Measurements from ENCODE around the gene FRAS1.

Gene FRAS1

DNA sequence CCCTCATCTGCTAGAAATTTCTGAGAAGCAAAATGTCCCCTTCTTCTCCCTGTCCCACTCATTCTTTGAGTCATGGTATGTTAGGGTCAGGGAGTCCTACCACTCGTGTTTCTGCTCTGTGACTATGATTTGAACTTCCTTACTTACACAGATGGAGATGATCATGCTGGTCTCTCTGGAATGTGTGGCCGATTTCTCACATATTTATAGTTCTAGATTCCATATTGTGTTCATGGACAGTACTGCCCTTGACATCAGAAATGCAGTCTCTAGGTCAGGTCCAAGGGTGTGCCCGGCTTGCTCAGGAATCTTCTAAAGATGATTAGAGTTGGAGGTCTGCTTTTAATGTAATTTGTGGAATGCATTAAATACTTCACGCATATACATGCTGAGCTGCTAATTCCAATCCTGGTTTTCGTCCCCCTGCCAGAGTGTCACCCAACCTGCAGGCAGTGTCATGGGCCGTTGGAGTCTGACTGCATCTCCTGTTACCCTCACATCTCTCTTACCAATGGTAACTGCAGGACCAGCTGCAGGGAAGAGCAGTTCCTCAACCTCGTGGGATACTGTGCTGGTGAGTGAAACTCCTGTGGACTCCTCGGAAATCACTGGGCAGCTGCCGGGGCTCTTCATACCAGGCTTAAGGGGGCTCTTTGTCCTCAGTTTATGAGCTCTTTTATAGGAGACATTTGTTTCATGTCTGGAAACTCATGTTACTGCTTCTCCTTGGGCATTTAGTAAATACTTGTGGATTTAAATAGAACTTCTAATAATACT is 280.3 kb downstream of the FRAS1 start:
- DNase-seq, result no peak

DNA sequence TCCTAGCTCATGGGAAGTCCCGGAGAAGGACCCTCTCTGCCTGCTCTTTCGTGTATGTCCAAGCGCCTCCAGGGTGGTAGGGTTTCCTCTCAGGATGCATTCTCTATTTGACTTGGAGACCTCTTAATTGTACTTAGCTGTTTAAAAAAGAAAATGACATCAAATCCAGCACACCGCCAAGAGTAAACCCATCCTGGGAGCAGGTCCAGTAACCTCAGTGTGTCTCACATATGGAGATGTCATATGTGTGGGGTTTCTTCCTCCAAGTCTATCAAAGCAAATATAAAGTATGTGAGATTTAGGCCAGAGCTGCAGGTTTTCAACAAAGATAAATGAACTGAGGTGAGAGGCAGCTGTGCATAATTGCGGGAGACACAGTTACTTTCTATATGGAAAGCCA is 285.0 kb downstream of the FRAS1 start:
- no peak for DNase-seq

DNA sequence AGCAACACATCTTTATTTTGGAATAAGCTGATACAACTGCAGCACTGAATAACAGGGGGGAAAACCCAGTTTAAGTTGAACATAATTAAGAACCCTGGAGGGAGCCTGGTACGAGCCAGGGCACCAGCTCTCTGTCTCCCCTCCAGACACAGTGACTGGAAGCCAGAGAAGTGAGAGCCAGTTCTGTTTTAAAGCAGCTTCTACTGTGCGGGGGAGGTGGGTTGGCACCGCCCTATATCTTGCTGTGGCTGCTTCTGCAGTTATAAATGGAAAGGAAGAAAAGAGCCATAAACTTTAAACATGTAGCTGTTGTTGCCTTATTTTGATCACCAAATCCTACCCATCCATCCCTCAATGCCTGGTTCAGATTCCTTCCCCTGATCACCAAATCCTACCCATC is 286.6 kb downstream of the FRAS1 start:
- DNase-seq, result no peak

DNA sequence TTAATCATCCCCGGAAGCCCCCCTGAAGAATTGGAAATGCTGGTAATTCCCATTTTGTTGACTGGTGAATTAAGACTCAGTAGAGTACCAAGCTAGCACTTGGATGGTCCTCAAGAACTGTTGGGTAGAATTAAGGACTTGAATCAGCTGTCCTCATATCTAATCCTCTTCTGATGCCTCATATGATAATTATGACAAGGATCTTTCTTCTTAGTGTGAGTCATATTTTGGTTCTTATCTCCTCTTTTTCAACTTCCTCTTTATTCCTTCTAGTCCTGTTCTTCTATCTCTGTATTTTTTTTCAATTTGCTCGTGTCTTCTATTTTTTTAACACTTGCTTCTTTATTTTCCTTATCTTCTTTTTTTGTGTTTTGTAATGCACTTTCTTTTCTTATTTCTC is 288.1 kb downstream of the FRAS1 start:
- DNase-seq, result no peak

DNA sequence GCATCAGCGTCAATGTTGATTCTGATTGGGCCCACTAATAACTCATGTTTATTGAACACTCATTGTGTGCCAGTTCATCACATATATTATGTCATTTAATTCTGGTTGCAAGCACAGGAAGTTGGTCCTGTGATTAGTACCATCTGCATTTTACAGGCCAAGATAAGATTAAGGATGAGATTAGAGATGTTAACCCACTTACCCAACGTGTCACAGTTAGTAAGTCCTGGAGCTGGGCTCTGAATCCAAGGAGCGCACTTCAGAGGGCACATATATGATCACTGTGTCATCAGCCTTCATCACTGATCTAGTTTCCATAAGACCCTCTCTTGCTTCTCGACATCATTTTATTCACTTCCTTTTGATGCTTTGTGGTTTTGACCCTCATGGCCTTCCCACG is 289.1 kb downstream of the FRAS1 start:
- no peak for DNase-seq

DNA sequence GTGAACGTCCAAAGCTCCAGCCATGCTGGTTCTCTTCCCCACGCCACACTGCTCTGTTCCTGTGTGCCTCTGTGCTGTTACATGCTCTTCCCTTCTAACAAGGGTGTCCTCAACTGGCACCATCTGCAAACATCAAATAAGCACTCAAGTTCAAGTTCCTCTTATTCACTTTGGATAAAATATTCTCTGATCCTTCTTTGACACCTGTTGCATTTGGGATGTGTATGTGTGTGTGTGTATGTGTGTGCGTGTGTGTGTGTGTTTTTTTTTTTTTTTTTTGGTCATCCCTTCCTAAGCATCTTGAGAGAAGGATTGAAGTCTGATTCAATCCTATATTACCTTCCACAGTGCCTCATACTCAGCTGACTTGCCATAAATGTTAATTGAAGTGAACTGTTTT is 290.4 kb downstream of the FRAS1 start:
- DNase-seq, result no peak

DNA sequence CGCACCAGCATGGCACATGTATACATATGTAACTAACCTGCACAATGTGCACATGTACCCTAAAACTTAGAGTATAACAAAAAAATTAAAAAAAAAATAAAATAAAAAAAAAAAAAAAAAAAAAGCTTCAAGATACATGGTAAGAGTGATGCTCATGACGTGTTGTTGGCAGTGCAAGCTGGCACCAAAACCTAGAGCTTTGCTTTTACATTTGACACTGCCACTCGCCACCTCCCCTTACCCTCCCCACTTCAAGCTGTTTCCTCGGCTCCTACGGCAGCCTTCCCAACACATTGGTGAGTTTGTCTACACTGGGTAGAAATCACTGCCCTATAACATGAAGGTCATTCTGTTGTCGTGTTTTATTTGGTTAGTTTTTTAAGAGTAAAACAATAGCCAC is 296.8 kb downstream of the FRAS1 start:
- no peak for DNase-seq

DNA sequence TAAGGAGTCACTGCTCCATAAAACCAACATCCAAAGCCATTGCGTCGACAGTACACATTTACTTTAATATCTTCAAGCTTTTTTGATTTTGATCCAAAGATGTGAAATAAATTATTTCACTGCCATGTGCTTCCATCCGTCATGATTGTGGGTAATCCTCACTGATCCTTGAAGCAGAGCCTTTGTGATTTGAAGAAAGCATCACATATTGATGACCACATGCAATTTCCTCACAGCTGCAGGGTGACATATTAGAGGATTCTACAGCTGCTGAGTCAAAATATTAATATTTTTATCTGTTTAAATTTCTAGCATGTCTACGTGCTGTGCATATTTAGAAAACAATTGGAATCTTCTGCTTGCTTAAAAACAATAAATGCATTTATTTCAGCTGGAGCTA is 297.7 kb downstream of the FRAS1 start:
- DNase-seq, result no peak

DNA sequence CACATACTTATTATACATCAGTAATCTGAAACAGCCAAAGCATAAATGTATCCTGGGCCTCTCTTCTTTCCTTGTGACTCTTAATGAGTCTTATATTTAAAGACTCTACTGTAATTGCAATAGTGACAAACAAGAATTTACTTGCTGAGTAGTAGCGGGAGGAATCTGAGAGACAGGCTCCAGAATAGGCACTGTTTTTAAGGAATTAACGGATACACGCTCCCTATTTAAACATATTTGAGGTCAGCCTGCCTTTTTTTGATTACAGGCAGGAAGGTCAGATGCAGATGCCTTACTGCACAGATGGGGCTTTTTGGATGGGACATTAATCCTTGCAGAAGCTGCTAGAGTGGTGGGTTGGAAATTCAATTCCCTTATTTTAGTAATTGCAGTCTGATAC is 298.2 kb downstream of the FRAS1 start:
- DNase-seq, result no peak

DNA sequence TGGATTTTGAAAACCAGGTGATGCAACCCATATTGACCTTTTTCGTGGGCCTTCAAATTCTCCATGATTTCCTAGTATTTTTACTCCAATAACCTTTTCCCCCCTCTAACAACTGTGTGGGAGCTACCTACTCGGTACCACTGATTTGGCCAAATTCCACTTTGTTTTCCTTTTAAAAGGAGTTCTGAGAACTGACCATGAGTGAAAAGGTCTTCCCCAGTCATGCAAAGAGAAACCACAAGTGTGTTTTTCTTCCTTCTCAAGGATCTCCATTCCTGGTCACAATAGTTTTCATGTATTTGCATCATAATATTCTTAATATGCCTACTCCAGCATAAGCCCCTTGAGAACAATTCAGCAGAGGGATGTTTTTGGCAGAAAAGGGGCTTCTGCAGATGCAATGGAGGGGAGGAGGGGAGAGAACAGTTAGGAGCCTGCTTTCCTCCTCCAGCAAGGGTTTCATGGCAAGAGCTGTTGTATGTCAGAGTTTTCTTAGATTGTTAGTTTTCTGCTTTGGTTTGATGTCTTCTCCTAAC is 299.2 kb downstream of the FRAS1 start:
- DNase-seq, result no peak

DNA sequence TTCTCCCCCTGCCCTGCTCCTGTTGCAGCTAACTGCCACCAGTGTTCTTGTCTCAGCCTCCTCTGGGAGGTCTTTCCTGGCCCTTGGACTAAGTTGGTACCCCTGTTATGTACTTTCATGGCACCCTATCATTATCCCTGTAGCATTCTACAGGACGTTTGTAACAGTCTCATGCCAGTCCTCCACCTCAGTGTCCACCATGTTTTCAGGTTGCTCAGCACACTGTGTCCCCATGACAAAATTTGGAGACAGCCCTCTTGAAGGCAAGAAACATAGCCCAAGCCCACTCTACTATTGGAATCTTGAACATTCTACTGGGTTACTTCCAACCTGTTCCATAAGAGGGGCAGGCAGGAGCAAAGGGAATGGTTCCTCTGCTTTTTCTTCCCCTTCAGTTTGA is 300.0 kb downstream of the FRAS1 start:
- DNase-seq, result no peak

DNA sequence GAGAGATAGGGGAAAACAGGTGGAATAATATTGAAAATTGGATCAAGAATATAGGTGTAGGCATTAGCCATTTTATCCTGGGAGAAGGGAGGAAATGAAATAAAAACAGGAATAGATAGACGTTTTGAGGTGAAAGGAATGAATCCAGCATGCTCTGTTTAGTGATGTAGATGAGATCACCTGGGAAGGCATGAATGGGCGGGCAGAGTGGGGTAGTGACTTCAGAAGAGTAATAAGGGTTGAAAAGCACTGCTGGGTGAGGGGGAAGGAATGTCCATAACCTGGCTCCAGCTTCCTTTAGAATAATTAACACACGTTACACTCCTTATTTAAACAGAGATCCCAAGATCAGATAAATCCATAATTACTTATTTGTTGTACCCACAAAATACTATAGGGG is 303.3 kb downstream of the FRAS1 start:
- DNase-seq, result no peak

DNA sequence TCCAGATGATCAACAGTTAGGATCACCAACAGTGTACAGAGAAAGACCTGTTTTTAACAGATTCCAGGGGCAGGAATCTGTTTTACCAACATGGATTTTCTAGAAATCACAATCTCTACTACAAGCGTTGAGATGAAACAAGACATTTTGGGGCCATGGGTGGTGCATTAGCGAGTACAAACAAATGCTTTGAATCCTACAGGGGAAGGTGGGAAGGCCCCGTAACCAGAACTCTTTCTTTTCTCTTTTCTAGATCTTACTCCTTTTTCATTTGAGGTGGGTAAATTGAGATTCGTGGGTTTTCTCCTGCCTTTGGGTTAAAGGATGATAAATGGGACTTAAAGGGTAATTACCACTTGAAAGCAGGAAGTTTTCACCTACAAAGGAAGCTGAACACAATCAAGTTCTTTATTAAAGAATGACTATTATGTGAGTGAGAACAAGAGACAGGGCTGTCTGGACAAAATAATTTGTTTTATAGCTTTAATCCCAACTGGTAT is 304.5 kb downstream of the FRAS1 start:
- DNase-seq, result no peak

DNA sequence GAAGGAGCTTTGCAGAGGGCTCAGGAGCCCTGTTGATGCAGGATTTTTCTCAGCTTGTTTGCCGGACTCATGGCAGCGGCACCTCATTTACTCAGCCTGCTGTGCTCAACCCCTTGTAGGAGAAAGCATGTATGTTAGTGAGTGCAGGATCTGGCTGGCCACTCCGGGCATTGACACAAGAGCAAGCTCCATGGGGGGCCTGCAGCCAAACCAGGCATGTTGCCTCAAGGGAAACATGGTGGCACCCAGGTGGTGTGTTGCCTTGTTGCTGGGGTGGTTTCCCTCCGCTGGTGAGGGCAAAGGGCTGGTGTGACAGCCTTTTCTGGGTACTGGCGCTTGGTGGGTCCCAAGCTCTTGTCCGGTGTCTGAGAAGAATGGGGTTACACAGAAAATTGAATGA is 305.2 kb downstream of the FRAS1 start:
- no peak for DNase-seq

DNA sequence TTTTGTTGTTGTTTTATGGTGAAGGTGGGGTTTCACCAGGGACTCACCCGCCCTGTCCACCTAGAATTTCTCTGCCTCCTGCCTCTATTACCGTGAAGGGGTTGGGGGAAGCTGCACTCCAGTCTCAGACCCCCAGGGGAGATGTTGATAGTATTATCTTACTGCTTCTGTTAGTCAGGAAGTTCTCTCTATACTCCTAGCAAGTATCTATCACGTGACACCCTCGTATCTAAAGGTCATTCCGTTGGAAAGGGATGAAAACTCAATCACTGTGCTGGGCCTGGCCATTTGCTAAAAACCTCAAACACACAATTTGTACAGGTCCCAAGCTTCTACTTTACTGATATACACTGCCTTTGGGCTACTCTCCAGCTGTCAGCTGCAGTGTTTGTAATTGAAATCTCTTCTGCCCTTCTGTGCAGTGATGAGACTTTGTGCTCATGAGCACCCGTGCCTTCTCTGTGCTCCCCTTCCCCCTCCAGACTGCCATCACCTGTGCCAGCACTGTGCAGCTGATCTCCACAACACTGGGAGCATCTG is 306.0 kb downstream of the FRAS1 start:
- DNase-seq, result no peak

DNA sequence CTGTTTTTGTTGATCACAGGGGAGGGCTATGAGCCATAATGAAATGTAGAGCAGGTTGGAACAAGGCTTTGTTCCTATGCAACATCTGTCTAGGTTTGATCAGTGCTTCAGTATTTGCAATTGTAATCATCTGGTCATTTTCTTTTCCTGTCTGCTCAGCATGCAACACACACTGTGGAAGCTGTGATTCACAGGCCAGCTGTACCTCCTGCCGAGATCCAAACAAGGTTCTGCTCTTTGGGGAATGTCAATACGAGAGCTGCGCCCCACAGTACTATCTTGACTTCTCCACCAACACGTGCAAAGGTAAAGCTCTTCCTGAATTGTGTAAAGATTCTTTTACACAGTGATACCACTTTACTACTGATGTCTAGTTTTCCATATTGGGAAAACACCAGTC is 312.6 kb downstream of the FRAS1 start:
- DNase-seq, result no peak

DNA sequence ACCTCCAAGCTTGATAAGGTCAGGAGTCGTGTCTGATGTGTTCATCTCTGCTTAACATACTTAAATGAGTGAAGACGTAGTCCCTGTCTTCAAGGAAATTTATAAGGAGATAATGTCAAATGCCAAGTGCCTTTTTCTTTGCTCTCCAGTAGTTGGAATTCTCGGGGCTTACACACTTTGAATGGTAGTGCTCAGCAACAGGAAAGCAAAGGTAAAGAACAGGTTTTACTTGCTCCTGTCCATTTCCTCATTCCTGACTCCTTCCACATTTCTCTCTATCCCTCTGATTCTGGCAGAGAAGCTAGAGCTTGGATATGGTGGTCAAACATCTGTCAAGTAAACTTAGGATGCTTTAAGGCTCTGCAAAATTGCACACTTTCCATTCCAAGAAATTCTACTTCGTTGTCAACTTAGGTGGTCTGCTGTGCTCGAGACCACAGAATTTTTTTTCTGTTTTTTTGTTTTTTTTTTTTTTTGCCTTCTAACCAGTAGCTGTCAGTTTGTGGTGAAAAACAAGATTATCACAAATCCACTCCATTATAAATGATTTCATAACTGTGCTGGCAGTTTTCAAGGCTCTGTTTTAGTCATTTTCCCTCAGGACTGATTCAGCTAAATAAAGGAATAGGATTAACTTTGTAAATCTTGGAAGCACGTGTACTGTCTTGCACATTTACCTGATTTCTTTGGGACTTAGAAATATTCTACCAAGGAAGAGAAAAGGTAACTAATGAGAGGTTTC is 313.7 kb downstream of the FRAS1 start:
- DNase-seq, result no peak

DNA sequence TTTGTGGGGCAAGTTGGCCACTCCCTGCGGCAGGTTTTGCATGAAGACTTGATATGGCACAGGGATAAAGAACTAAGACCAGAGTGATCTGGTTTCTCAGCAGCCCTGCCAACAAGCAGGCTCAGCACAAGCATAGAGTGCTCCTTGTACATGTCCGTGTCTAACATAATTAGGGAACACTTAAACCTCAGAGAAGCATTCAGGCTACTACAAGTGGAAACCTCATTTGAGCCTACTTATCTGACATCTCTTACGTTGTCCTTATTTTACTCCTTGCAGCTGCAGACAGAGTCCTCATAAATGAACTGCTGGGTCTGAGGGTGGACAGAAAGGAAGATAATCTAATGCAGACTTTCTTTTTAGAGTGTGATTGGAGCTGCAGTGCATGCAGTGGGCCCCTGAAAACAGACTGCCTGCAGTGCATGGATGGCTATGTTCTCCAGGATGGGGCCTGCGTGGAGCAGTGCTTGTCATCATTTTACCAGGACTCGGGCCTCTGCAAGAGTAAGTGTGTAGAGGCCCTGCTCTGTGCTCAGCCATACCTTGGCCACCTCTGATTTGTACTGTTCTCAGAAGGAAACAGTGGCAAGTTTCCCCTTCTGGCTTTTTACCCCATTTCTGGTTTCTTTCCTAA is 315.3 kb downstream of the FRAS1 start:
- no peak for DNase-seq

DNA sequence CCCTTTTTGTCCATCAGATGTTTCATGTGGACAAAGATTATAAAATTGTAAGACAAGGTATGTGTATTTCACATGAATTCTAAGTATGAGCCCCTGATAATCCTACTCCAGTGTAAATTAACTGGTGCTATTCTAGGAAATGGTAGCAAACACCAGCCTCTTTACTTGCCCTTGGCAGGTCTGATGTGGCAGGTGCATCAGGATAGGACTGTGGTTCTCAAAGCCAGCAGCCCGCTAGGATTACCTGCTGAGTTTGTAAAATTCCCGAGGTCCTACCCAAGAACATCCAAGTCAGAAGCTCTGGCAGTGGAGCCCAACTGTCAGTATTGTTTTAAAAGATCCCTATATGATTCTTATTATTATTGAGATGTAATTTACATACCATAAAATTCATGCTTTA is 320.4 kb downstream of the FRAS1 start:
- no peak for DNase-seq

DNA sequence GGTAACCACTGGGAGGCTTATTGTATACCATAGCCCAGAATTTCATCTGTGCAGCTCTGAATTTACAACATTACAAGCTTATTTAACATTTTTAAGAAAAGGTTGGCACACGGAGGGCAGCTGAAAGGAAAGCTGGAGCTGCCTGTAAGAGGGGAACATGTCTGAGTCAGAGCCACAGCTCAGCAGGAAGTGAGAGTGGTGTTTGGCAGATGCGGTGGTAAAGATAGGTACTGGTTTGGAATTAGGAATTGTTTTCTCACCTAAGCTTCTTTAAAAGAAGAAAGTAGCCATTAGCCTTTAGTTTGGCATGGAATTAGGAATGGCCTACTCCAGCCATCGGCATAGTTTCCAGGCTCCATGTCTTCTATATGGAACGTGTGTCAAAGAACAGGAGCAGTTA is 321.9 kb downstream of the FRAS1 start:
- DNase-seq, result no peak

DNA sequence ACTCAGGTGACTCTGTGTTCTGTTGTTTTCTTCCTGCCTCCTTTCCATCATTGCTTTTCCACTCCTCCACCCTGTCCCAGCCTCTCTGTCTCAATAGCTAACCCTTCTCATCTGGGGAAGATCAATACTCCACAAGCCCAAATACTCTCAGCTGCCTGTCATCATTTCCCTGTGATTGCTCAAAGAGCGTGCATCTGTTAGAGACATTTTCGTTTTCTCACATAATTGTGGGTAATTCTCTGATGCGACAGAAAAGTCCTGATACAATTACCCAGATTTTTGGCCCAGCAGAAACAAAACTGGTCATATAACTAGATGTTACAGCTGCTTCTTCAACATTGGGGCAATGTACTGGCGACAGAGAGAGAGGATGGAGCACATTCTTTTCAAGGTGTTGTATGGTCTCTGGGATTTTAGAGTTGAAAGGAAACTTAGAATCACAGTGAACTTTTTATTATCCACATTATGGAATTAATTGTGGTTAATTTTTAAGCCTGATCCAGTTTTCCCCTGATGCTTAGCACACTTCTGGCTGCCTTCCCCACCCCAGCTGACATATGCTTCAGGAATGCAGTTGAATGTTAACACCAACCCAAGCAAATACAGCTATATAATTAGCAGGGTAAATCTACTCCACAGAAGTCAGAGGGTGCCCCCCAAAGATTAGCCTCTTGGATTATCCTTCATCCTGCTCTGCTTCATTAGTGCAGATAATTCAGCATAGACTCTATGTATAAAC is 323.0 kb downstream of the FRAS1 start:
- no peak for DNase-seq

DNA sequence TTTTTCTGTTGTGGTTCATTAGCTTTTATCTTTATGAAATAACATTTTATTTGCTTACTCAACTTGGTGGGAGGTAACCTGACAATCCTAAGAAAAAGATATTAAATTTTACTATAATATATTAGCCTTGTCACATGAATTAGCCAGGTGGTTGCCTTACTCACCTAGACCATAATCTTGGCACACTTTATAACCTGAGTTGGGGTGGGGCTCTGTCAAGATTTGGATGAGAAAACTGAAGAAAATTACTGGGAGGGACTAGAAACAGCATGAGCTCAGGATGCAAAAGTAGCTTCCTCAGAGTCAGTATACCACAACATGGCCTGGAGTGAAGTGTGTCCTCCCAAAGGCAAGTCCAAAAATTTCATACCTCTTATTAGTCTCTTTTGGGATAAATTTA is 329.6 kb downstream of the FRAS1 start:
- DNase-seq, result no peak

DNA sequence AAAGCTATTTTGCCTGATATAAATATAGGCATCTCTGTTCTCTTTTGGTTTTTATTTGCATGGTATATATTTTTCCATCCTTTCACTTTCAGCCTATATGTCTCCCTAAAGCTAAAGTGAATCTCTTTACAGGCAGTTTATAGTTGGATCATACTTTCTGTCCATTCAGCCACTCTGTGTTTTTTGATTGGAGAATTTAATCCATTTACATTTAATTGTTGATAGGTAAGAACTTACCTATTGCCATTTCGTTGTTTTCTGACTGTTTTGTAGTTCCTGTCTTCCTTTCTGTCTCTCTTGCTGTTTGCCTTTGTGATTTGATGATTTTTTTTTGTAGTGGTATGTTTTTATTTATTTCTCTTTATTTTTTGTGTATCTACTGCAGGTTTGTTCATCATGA is 338.5 kb downstream of the FRAS1 start:
- no peak for DNase-seq

Measured in amniotic stem cell (primary cell).